ENCODE measurements around the gene BCL2L11.

Gene BCL2L11

GRCh38 chr2:111198701-111199100 is 78.0 kb downstream of the BCL2L11 start:
- DNase-seq (ENCODE audit: low spot score), result no peak
- in situ Hi-C loops (cut with MboI; ENCODE audit: low sequenced_read_pairs, unreplicated experiment), result no loop called here
- TF ChIP-seq CTCF (IDR thresholded peaks at IDR 0.05; ENCODE audit: borderline replicate concordance, control extremely low read depth, extremely low read depth, insufficient read depth, missing control alignments), result no peak

GRCh38 chr2:111199840-111200239 is 79.1 kb downstream of the BCL2L11 start:
- in situ Hi-C loops (cut with MboI; ENCODE audit: low sequenced_read_pairs, unreplicated experiment), result no loop called here
- no peak for DNase-seq (ENCODE audit: low spot score)

GRCh38 chr2:111200333-111200881 is 79.7 kb downstream of the BCL2L11 start:
- in situ Hi-C loops (cut with MboI; ENCODE audit: low sequenced_read_pairs, unreplicated experiment), result no loop called here
- no peak for TF ChIP-seq CTCF (IDR thresholded peaks at IDR 0.05; ENCODE audit: borderline replicate concordance, control extremely low read depth, extremely low read depth, insufficient read depth, missing control alignments)
- no peak for DNase-seq (ENCODE audit: low spot score)

More at GRCh38 chr2:111199840-111200239, 79.1 kb downstream of the BCL2L11 start:
- TF ChIP-seq CTCF (IDR thresholded peaks at IDR 0.05; ENCODE audit: borderline replicate concordance, control extremely low read depth, extremely low read depth, insufficient read depth, missing control alignments), result no peak

- DNase-seq (ENCODE audit: low spot score), result no peak
- TF ChIP-seq CTCF (IDR thresholded peaks at IDR 0.05; ENCODE audit: borderline replicate concordance, control extremely low read depth, extremely low read depth, insufficient read depth, missing control alignments), result no peak
- in situ Hi-C loops (cut with MboI; ENCODE audit: low sequenced_read_pairs, unreplicated experiment), result no loop called here
Observed at GRCh38 chr2:111201214-111201613, 80.5 kb downstream of the BCL2L11 start.

GRCh38 chr2:111202266-111203040 is 81.7 kb downstream of the BCL2L11 start:
- no peak for DNase-seq (ENCODE audit: low spot score)
- in situ Hi-C loops (cut with MboI; ENCODE audit: low sequenced_read_pairs, unreplicated experiment), result no loop called here
- no peak for TF ChIP-seq CTCF (IDR thresholded peaks at IDR 0.05; ENCODE audit: borderline replicate concordance, control extremely low read depth, extremely low read depth, insufficient read depth, missing control alignments)

GRCh38 chr2:111204706-111205105 is 84.0 kb downstream of the BCL2L11 start:
- DNase-seq (ENCODE audit: low spot score), result no peak
- in situ Hi-C loops (cut with MboI; ENCODE audit: low sequenced_read_pairs, unreplicated experiment), result no loop called here
- TF ChIP-seq CTCF (IDR thresholded peaks at IDR 0.05; ENCODE audit: borderline replicate concordance, control extremely low read depth, extremely low read depth, insufficient read depth, missing control alignments), result no peak

Data from GM13976 (cell line).